Loucy (cell line): ENCODE measurements around the gene MRPL22.

Source experiments
- H2AFZ ChIP-seq: fragments of 200-600 bp; sonication (generic); 2 replicates; pipeline ENCODE4 v1.6.0; 2016; ENCODE audit warnings: antibody characterized with exemption, mild to moderate bottlenecking, low read length, moderate library complexity
- H3F3A ChIP-seq: fragments of 200-600 bp; 2 replicates; pipeline ENCODE4 v1.6.0; 2016; ENCODE audit warnings: antibody characterized with exemption, low read depth, mild to moderate bottlenecking
- H3K27me3 ChIP-seq: fragments of 200-600 bp; sonication (generic); 2 replicates; pipeline ENCODE4 v1.6.1; 2014; ENCODE audit warnings: low read length, mild to moderate bottlenecking; ENCODE audit not compliant: insufficient read depth, poor library complexity, severe bottlenecking
- H3K36me3 ChIP-seq: fragments of 200-600 bp; sonication (generic); 2 replicates; pipeline ENCODE4 v1.6.1; 2016; ENCODE audit warnings: low read length; ENCODE audit not compliant: insufficient read depth
- H3K4me1 ChIP-seq: fragments of 200-600 bp; sonication (generic); 2 replicates; pipeline ENCODE4 v1.5.1; 2014; ENCODE audit warnings: low read length, mild to moderate bottlenecking; ENCODE audit not compliant: insufficient read depth, poor library complexity, severe bottlenecking
- H3K4me2 ChIP-seq: fragments of 200-600 bp; sonication (generic); 2 replicates; pipeline ENCODE4 v1.6.0; 2014; ENCODE audit warnings: antibody characterized with exemption, low read length, low read depth, mild to moderate bottlenecking; ENCODE audit not compliant: poor library complexity, severe bottlenecking
- H3K4me3 ChIP-seq: fragments of 200-600 bp; sonication (generic); 2 replicates; pipeline ENCODE4 v1.5.1; 2014; ENCODE audit warnings: low read length, mild to moderate bottlenecking, mixed read lengths; ENCODE audit not compliant: poor library complexity, severe bottlenecking
- H3K79me2 ChIP-seq: fragments of 200-600 bp; sonication (generic); 2 replicates; pipeline ENCODE4 v1.6.1; 2014; ENCODE audit warnings: low read length; ENCODE audit not compliant: insufficient read depth
- H3K9ac ChIP-seq: fragments of 200-600 bp; sonication (generic); 2 replicates; pipeline ENCODE4 v1.6.0; 2014; ENCODE audit warnings: mild to moderate bottlenecking, low read depth, low read length, moderate library complexity; ENCODE audit not compliant: poor library complexity, severe bottlenecking
- H3K9me2 ChIP-seq: fragments of 200-600 bp; sonication (generic); replicated peaks from 2 replicates; pipeline ENCODE4 v1.6.1; 2016; ENCODE audit warnings: low read depth, low read length, mixed read lengths
- H3K9me3 ChIP-seq: fragments of 200-600 bp; sonication (generic); 2 replicates; pipeline ENCODE4 v1.6.1; 2014; ENCODE audit warnings: mild to moderate bottlenecking, antibody characterized with exemption, low read length, low read depth; ENCODE audit not compliant: insufficient read depth
- H4K20me1 ChIP-seq: fragments of 200-600 bp; sonication (generic); 2 replicates; pipeline ENCODE4 v1.6.0; 2014; ENCODE audit warnings: antibody characterized with exemption, low read length, mild to moderate bottlenecking; ENCODE audit not compliant: insufficient read depth, poor library complexity, severe bottlenecking
- CTCF ChIP-seq: fragments of 200-600 bp; sonication (generic); conservative IDR thresholded peaks from 2 replicates; pipeline ENCODE4 v1.5.1; 2014; ENCODE audit warnings: mild to moderate bottlenecking, antibody characterized with exemption, low read length
- EZH2phosphoT487 ChIP-seq: fragments of 200-600 bp; IDR thresholded peaks from 2 replicates; pipeline ENCODE4 v1.6.1; 2018; ENCODE audit warnings: antibody characterized with exemption, mild to moderate bottlenecking, moderate library complexity, borderline replicate concordance

Gene MRPL22

DNA sequence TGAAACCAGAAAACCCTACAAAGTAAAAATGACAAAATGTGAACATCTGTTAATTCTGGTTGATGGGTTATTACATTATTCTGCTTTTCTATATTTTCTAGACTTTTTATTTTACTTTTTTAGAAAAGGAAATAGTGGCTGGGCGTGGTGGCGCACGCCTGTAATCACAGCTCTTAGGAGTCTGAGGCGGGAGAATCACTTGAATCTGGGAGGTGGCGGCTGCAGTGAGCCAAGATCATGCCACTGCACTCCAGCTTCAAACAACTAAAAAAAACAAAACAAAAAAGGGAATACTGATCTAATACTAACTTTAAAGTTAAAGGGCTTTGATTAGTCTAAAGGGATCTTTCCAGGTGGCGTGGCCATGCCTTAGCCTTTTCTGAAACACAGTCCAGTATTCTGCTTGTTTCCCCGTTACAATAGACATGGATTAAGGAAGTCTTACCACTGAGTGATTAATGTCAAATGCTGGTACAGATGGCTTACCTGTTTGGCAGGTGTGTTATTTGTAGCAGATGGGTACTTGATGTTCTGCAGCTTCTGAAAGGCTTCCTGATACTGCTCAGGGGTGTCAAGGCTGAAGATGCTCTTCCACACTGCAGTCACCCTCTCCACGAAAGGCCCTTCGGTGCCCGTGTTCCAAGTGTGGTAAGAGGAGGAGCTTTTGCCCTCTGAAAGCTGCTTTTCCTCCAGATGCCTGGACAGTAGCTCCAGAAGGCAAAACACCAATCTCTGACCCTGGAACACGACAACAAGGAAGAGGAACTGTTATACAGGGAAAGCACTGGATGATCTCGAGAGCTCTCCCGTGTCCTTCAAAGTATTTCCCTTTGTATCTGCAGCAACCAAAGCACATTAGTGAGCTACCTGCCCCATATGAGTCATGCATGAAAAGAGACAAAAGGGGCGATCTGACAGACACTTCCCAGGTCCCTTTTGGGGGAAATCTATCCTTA lies 45.0 kb upstream of the MRPL22 start:
- Histone ChIP-seq H4K20me1 (no peaks in the 10 kb centered on the region), H3F3A (no peaks in the 10 kb centered on the region), H3K4me2 (no peak overlapping the region), H3K9me3 (no peaks in the 10 kb centered on the region), H2AFZ (no peak overlapping the region), H3K9ac (no peak overlapping the region), H3K27me3 (no peaks in the 10 kb centered on the region), H3K4me3 (no peak overlapping the region), H3K79me2 (no peaks in the 10 kb centered on the region), H3K9me2 (no peaks in the 10 kb centered on the region), H3K4me1 (no peaks in the 10 kb centered on the region), H3K36me3 (peaks cover 12% of the 10 kb centered on the region; the same call in 1 of the 2 replicates)
- TF ChIP-seq CTCF, result no peak
- no peak for TF ChIP-seq EZH2phosphoT487

DNA sequence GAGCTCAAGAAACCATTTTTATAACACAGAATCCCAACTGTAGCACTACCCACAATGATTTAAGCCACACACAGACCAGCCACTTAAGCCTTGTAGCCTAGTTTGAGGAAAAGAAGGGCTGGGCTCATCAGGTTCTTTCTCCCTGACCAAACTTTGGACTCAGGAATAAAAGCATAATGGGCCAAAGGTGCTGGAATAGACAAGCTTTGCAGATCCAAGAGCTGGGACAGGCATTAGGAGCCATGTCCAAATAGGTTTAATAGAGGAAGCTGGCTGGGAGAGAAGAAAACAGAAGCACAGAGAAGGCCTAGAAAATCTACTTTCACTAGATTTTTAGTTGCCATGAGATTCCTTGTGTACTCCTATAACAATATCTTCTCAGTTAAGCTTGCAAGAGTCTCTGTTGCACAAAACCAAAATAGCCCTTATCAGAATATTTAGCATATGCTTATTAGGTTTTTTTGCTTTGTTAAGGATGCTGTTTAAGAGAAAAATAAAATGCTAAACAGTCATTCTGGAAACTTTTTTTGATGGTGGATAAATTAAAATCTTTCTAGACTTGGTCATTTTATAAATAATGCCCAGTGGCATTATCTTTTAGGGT lies 44.2 kb upstream of the MRPL22 start:
- H3K79me2 ChIP-seq, result no peaks in the 10 kb centered on the region
- no peak for TF ChIP-seq EZH2phosphoT487
- no peak for TF ChIP-seq CTCF
- no peak overlapping the region for H3K4me3 ChIP-seq
- H4K20me1 ChIP-seq, result no peaks in the 10 kb centered on the region
- no peak overlapping the region for H2AFZ ChIP-seq
- no peaks in the 10 kb centered on the region for H3K9me2 ChIP-seq
- no peaks in the 10 kb centered on the region for H3K27me3 ChIP-seq
- H3K9ac ChIP-seq, result no peak overlapping the region
- H3K9me3 ChIP-seq, result no peaks in the 10 kb centered on the region
- H3K4me2 ChIP-seq, result no peak overlapping the region
- no peaks in the 10 kb centered on the region for H3F3A ChIP-seq
- peaks cover 8% of the 10 kb centered on the region; the same call in 1 of the 2 replicates for H3K36me3 ChIP-seq
- H3K4me1 ChIP-seq, result no peaks in the 10 kb centered on the region

GRCh38 chr5:154898210-154898609 lies 42.7 kb upstream of the MRPL22 start:
- Histone ChIP-seq H3K79me2 (no peaks in the 10 kb centered on the region), H3K27me3 (no peaks in the 10 kb centered on the region), H3F3A (no peaks in the 10 kb centered on the region), H3K4me2 (no peak overlapping the region), H3K9ac (no peak overlapping the region), H3K4me3 (no peak overlapping the region), H3K36me3 (peaks cover 20% of the 10 kb centered on the region; the same call in 1 of the 2 replicates), H3K9me3 (no peaks in the 10 kb centered on the region), H4K20me1 (no peaks in the 10 kb centered on the region), H3K9me2 (no peaks in the 10 kb centered on the region), H2AFZ (no peak overlapping the region), H3K4me1 (no peaks in the 10 kb centered on the region)
- TF ChIP-seq EZH2phosphoT487, result no peak
